GM23338 (cell line): Measurements from ENCODE around the gene CUL7. TPM values are rescaled to one million over a fixed set of nuclear protein-coding genes. Genes with fewer than 3 reads are reported as not detected.

ENCODE experiments used
- ATAC-seq: fragments of 200-7000 bp; cut with Tn5 transposase; 3 replicates; pipeline ENCODE4 v1.9.1; 2020
- DNase-seq: peaks from one replicate; pipeline ENCODE4 v3.0.0-alpha.2; 2015; ENCODE audit warnings: low spot score
- H2AFZ ChIP-seq: fragments of 200-600 bp; sonication (generic); 2 replicates; pipeline ENCODE4 v1.8.0; 2016; ENCODE audit warnings: antibody characterized with exemption, mild to moderate bottlenecking, moderate library complexity
- H3F3A ChIP-seq: fragments of 200-600 bp; sonication (generic); replicated peaks from 2 replicates; pipeline ENCODE4 v1.8.0; 2017; ENCODE audit warnings: antibody characterized with exemption, mixed run types, low read depth
- H3K27ac ChIP-seq: fragments of 200-600 bp; sonication (generic); 2 replicates; pipeline ENCODE4 v1.6.1; 2016; ENCODE audit warnings: low read depth
- H3K27me3 ChIP-seq: fragments of 200-600 bp; sonication (generic); 2 replicates; pipeline ENCODE4 v1.8.0; 2016; ENCODE audit warnings: mild to moderate bottlenecking, mixed run types, moderate library complexity; ENCODE audit not compliant: insufficient read depth
- H3K36me3 ChIP-seq: fragments of 200-600 bp; sonication (generic); 2 replicates; pipeline ENCODE4 v1.8.0; 2016; ENCODE audit warnings: mild to moderate bottlenecking; ENCODE audit not compliant: insufficient read depth
- H3K4me1 ChIP-seq: fragments of 200-600 bp; sonication (generic); 2 replicates; pipeline ENCODE4 v1.8.0; 2016; ENCODE audit warnings: mild to moderate bottlenecking, moderate library complexity; ENCODE audit not compliant: insufficient read depth
- H3K4me2 ChIP-seq: fragments of 200-600 bp; sonication (generic); 2 replicates; pipeline ENCODE4 v1.7.1; 2017; ENCODE audit warnings: mixed run types
- H3K4me3 ChIP-seq: fragments of 200-600 bp; sonication (generic); 2 replicates; pipeline ENCODE4 v1.6.1; 2016; ENCODE audit warnings: mixed run types
- H3K79me2 ChIP-seq: fragments of 200-600 bp; sonication (generic); replicated peaks from 2 replicates; pipeline ENCODE4 v1.8.0; 2017; ENCODE audit warnings: mild to moderate bottlenecking; ENCODE audit not compliant: insufficient read depth
- H3K9me2 ChIP-seq: fragments of 200-600 bp; sonication (generic); 2 replicates; pipeline ENCODE4 v1.8.0; 2017; ENCODE audit not compliant: insufficient read depth
- H4K20me1 ChIP-seq: fragments of 200-600 bp; sonication (generic); replicated peaks from 2 replicates; pipeline ENCODE4 v1.8.0; 2017; ENCODE audit warnings: mild to moderate bottlenecking; ENCODE audit not compliant: insufficient read depth
- H3K27ac Mint-ChIP-seq: 2 replicates; pipeline ENCODE4 v1.8.0; 2020; ENCODE audit warnings: inconsistent platforms, mild to moderate bottlenecking, moderate library complexity, mixed read lengths
- H3K27me3 Mint-ChIP-seq: 3 replicates; pipeline ENCODE4 v1.8.0; 2022; ENCODE audit warnings: low read depth, mild to moderate bottlenecking, moderate library complexity, mixed read lengths, inconsistent platforms; ENCODE audit not compliant: insufficient read depth, poor library complexity
- H3K36me3 Mint-ChIP-seq: 3 replicates; pipeline ENCODE4 v1.8.0; 2021; ENCODE audit warnings: low read depth, mild to moderate bottlenecking, inconsistent platforms, moderate library complexity, mixed read lengths
- H3K4me1 Mint-ChIP-seq: 3 replicates; pipeline ENCODE4 v1.8.0; 2020; ENCODE audit warnings: mild to moderate bottlenecking, inconsistent platforms, mixed read lengths
- H3K4me3 Mint-ChIP-seq: 3 replicates; pipeline ENCODE4 v1.8.0; 2021; ENCODE audit warnings: moderate library complexity, mild to moderate bottlenecking, inconsistent platforms, mixed read lengths
- H3K9me3 Mint-ChIP-seq: 3 replicates; pipeline ENCODE4 v1.8.0; 2020; ENCODE audit warnings: moderate library complexity, mild to moderate bottlenecking, inconsistent platforms, mixed read lengths
- CREB1 ChIP-seq: fragments of 250-450 bp; sonication (Bioruptor Pico); IDR thresholded peaks from 2 replicates; pipeline ENCODE4 v1.5.0; 2020; ENCODE audit warnings: low read depth, mild to moderate bottlenecking, moderate library complexity
- EZH2 ChIP-seq: fragments of 200-600 bp; sonication (generic); IDR thresholded peaks from one replicate; pipeline ENCODE4 v1.8.0; 2017; ENCODE audit warnings: antibody characterized with exemption, mild to moderate bottlenecking, low read depth; ENCODE audit not compliant: unreplicated experiment
- EZH2phosphoT487 ChIP-seq: fragments of 200-600 bp; sonication (generic); IDR thresholded peaks from one replicate; pipeline ENCODE4 v1.8.1; 2018; ENCODE audit warnings: antibody characterized with exemption; ENCODE audit not compliant: unreplicated experiment
- JUNB ChIP-seq: IDR thresholded peaks from one replicate; pipeline ENCODE4 v1.6.1; 2016; ENCODE audit warnings: antibody characterized with exemption; ENCODE audit not compliant: unreplicated experiment
- NANOG ChIP-seq: IDR thresholded peaks from 2 replicates; pipeline ENCODE4 v1.6.1; 2016; ENCODE audit warnings: antibody characterized with exemption, borderline replicate concordance
- POLR2AphosphoS5 ChIP-seq: IDR thresholded peaks from 2 replicates; pipeline ENCODE4 v1.6.1; 2016; ENCODE audit warnings: antibody characterized with exemption, low read depth
- STAT1 ChIP-seq: IDR thresholded peaks from one replicate; pipeline ENCODE4 v1.6.1; 2016; ENCODE audit warnings: antibody characterized with exemption; ENCODE audit not compliant: unreplicated experiment
- ZNF114 ChIP-seq: fragments of 250-450 bp; sonication (Bioruptor Pico); IDR thresholded peaks from 2 replicates; pipeline ENCODE4 v1.5.0; 2020; ENCODE audit warnings: mild to moderate bottlenecking, moderate library complexity
- ZNF331 ChIP-seq: fragments of 250-450 bp; sonication (Bioruptor Pico); IDR thresholded peaks from 2 replicates; pipeline ENCODE4 v1.5.0; 2020; ENCODE audit warnings: low read depth, mild to moderate bottlenecking, moderate library complexity
- polyA plus RNA-seq: library from polyadenylated mRNA; unstranded; fragments of >200 nt; fragmentation: Nextera tagmentation; extraction: Ambion mirVana; gene quantifications from 2 replicates; pipeline ENCODE4 v1.2.1, GENCODE V29; 2016
- total RNA-seq: library from RNA; depleted of rRNA; stranded (reverse); fragments of >200 nt; shearing (Covaris generic); gene quantifications from 2 replicates; pipeline ENCODE4 v1.2.3, GENCODE V29; 2014
- TF ChIP-seq, protein P1 (sequence below): IDR thresholded peaks from one replicate; pipeline ENCODE4 v1.6.1; 2018; ENCODE audit warnings: antibody characterized with exemption; ENCODE audit not compliant: unreplicated experiment
- TF ChIP-seq, protein P2 (sequence below): fragments of 250-450 bp; sonication (Bioruptor Pico); IDR thresholded peaks from 2 replicates; pipeline ENCODE4 v1.5.0; 2020; ENCODE audit warnings: mild to moderate bottlenecking, moderate library complexity
- TF ChIP-seq, protein P3 (sequence below): IDR thresholded peaks from 2 replicates; pipeline ENCODE4 v1.6.1; 2016; ENCODE audit warnings: antibody characterized with exemption
- TF ChIP-seq, protein P4 (sequence below), 2 experiments: fragments of 200-600 bp in 1 of 2; sonication (generic) in 1 of 2; conservative IDR thresholded peaks; 2 replicates each; pipeline versions ENCODE4 v1.5.1 to v1.6.1; 2016 to 2017; ENCODE audit warnings: antibody characterized with exemption in 2 of 2, low read depth in 2 of 2, mild to moderate bottlenecking in 2 of 2, moderate library complexity in 1 of 2

CUL7 gene
- total and polyA plus RNA-seq, 2 experiments from 2014 or later: 3.4 to 13.2 TPM

DNA sequence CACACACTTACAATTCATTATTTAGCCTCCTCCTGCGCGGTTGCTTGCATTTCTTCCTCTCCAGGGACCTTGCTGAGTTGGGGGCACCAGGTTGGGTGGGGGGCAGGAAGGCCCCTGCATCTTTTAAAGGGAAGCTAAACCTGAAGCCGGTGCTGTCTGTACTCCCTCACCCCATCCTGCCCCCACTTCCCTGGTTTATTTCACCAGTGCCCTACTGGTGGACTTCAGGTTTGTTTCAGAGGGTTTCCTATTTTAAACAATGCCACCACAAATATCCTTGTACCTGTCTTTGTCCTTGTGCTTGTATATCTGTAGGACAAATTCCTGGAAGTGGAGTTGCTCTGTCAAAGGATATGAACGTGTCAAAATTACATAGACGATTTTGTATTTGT is 43.4 kb upstream of the CUL7 start:
- ATAC-seq (peak; percentile 9; the same call in 2 of the 3 replicates), DNase-seq (no peak)
- H3K27me3 Mint-ChIP-seq: peaks cover 3% of the 10 kb centered on the region
- H3K9me2 ChIP-seq: no peaks in the 10 kb centered on the region
- H3F3A ChIP-seq: peaks cover 3% of the 10 kb centered on the region; the same call in 1 of the 2 replicates
- no peak overlapping the region for H3K4me3 Mint-ChIP-seq
- H3K36me3 Mint-ChIP-seq: no peaks in the 10 kb centered on the region
- H3K27ac ChIP-seq: peak overlapping the region; percentile 84
- peak overlapping the region; percentile 93 for H3K27ac Mint-ChIP-seq
- H3K4me2 ChIP-seq: peak overlapping the region; percentile 64; the same call in 1 of the 2 replicates
- no peak overlapping the region for H3K4me3 ChIP-seq
- H3K79me2 ChIP-seq: peaks cover 97% of the 10 kb centered on the region
- H3K27me3 ChIP-seq: no peaks in the 10 kb centered on the region
- TF ChIP-seq STAT1 (no peak), ZNF331 (CRISPR knock-in tag) (no peak), JUNB (no peak), ZNF114 (CRISPR knock-in tag) (no peak), EZH2 (no peak), NANOG (no peak), CREB1 (no peak), EZH2phosphoT487 (no peak), POLR2AphosphoS5 (no peak)
- TF ChIP-seq, protein P1, sequence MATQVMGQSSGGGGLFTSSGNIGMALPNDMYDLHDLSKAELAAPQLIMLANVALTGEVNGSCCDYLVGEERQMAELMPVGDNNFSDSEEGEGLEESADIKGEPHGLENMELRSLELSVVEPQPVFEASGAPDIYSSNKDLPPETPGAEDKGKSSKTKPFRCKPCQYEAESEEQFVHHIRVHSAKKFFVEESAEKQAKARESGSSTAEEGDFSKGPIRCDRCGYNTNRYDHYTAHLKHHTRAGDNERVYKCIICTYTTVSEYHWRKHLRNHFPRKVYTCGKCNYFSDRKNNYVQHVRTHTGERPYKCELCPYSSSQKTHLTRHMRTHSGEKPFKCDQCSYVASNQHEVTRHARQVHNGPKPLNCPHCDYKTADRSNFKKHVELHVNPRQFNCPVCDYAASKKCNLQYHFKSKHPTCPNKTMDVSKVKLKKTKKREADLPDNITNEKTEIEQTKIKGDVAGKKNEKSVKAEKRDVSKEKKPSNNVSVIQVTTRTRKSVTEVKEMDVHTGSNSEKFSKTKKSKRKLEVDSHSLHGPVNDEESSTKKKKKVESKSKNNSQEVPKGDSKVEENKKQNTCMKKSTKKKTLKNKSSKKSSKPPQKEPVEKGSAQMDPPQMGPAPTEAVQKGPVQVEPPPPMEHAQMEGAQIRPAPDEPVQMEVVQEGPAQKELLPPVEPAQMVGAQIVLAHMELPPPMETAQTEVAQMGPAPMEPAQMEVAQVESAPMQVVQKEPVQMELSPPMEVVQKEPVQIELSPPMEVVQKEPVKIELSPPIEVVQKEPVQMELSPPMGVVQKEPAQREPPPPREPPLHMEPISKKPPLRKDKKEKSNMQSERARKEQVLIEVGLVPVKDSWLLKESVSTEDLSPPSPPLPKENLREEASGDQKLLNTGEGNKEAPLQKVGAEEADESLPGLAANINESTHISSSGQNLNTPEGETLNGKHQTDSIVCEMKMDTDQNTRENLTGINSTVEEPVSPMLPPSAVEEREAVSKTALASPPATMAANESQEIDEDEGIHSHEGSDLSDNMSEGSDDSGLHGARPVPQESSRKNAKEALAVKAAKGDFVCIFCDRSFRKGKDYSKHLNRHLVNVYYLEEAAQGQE: no peak
- TF ChIP-seq, protein P2, sequence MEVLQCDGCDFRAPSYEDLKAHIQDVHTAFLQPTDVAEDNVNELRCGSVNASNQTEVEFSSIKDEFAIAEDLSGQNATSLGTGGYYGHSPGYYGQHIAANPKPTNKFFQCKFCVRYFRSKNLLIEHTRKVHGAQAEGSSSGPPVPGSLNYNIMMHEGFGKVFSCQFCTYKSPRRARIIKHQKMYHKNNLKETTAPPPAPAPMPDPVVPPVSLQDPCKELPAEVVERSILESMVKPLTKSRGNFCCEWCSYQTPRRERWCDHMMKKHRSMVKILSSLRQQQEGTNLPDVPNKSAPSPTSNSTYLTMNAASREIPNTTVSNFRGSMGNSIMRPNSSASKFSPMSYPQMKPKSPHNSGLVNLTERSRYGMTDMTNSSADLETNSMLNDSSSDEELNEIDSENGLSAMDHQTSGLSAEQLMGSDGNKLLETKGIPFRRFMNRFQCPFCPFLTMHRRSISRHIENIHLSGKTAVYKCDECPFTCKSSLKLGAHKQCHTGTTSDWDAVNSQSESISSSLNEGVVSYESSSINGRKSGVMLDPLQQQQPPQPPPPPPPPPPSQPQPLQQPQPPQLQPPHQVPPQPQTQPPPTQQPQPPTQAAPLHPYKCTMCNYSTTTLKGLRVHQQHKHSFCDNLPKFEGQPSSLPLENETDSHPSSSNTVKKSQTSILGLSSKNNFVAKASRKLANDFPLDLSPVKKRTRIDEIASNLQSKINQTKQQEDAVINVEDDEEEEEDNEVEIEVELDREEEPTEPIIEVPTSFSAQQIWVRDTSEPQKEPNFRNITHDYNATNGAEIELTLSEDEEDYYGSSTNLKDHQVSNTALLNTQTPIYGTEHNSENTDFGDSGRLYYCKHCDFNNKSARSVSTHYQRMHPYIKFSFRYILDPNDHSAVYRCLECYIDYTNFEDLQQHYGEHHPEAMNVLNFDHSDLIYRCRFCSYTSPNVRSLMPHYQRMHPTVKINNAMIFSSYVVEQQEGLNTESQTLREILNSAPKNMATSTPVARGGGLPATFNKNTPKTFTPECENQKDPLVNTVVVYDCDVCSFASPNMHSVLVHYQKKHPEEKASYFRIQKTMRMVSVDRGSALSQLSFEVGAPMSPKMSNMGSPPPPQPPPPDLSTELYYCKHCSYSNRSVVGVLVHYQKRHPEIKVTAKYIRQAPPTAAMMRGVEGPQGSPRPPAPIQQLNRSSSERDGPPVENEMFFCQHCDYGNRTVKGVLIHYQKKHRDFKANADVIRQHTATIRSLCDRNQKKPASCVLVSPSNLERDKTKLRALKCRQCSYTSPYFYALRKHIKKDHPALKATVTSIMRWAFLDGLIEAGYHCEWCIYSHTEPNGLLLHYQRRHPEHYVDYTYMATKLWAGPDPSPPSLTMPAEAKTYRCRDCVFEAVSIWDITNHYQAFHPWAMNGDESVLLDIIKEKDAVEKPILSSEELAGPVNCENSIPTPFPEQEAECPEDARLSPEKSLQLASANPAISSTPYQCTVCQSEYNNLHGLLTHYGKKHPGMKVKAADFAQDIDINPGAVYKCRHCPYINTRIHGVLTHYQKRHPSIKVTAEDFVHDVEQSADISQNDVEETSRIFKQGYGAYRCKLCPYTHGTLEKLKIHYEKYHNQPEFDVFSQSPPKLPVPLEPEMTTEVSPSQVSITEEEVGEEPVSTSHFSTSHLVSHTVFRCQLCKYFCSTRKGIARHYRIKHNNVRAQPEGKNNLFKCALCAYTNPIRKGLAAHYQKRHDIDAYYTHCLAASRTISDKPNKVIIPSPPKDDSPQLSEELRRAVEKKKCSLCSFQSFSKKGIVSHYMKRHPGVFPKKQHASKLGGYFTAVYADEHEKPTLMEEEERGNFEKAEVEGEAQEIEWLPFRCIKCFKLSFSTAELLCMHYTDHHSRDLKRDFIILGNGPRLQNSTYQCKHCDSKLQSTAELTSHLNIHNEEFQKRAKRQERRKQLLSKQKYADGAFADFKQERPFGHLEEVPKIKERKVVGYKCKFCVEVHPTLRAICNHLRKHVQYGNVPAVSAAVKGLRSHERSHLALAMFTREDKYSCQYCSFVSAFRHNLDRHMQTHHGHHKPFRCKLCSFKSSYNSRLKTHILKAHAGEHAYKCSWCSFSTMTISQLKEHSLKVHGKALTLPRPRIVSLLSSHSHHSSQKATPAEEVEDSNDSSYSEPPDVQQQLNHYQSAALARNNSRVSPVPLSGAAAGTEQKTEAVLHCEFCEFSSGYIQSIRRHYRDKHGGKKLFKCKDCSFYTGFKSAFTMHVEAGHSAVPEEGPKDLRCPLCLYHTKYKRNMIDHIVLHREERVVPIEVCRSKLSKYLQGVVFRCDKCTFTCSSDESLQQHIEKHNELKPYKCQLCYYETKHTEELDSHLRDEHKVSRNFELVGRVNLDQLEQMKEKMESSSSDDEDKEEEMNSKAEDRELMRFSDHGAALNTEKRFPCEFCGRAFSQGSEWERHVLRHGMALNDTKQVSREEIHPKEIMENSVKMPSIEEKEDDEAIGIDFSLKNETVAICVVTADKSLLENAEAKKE (CRISPR knock-in tag): no peak
- TF ChIP-seq, protein P3, sequence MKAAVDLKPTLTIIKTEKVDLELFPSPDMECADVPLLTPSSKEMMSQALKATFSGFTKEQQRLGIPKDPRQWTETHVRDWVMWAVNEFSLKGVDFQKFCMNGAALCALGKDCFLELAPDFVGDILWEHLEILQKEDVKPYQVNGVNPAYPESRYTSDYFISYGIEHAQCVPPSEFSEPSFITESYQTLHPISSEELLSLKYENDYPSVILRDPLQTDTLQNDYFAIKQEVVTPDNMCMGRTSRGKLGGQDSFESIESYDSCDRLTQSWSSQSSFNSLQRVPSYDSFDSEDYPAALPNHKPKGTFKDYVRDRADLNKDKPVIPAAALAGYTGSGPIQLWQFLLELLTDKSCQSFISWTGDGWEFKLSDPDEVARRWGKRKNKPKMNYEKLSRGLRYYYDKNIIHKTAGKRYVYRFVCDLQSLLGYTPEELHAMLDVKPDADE: no peak
- TF ChIP-seq, protein P4, sequence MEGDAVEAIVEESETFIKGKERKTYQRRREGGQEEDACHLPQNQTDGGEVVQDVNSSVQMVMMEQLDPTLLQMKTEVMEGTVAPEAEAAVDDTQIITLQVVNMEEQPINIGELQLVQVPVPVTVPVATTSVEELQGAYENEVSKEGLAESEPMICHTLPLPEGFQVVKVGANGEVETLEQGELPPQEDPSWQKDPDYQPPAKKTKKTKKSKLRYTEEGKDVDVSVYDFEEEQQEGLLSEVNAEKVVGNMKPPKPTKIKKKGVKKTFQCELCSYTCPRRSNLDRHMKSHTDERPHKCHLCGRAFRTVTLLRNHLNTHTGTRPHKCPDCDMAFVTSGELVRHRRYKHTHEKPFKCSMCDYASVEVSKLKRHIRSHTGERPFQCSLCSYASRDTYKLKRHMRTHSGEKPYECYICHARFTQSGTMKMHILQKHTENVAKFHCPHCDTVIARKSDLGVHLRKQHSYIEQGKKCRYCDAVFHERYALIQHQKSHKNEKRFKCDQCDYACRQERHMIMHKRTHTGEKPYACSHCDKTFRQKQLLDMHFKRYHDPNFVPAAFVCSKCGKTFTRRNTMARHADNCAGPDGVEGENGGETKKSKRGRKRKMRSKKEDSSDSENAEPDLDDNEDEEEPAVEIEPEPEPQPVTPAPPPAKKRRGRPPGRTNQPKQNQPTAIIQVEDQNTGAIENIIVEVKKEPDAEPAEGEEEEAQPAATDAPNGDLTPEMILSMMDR (conservative IDR thresholded peaks at IDR 0.05; ENCODE audit: low read depth in 2 of 2): no peak
- peaks cover 40% of the 10 kb centered on the region for H3K4me1 ChIP-seq
- no peaks in the 10 kb centered on the region for H3K9me3 Mint-ChIP-seq
- no peaks in the 10 kb centered on the region for H3K36me3 ChIP-seq
- no peak overlapping the region for H2AFZ ChIP-seq
- no peaks in the 10 kb centered on the region for H4K20me1 ChIP-seq
- H3K4me1 Mint-ChIP-seq: peaks cover 46% of the 10 kb centered on the region
